Neural crest cell (in vitro differentiated cells): ENCODE measurements around the gene SHC2. TPM values are rescaled to one million over a fixed set of nuclear protein-coding genes. Genes with fewer than 3 reads are reported as not detected.

ENCODE experiments used
- DNase-seq: peaks from one replicate; pipeline ENCODE4 v3.0.0; 2021; ENCODE audit warnings: low read depth, mixed read lengths, low spot score
- H3K27ac Mint-ChIP-seq: one replicate; pipeline ENCODE4 v1.8.0; 2021; ENCODE audit warnings: mild to moderate bottlenecking, mixed read lengths; ENCODE audit not compliant: unreplicated experiment
- H3K27me3 Mint-ChIP-seq: 2 replicates; pipeline ENCODE4 v1.8.0; 2021; ENCODE audit warnings: low read depth, mild to moderate bottlenecking, mixed read lengths
- H3K36me3 Mint-ChIP-seq: 2 replicates; pipeline ENCODE4 v1.8.0; 2021; ENCODE audit warnings: low read depth, mild to moderate bottlenecking, mixed read lengths
- H3K4me1 Mint-ChIP-seq: 2 replicates; pipeline ENCODE4 v1.8.0; 2021; ENCODE audit warnings: mixed read lengths
- H3K4me3 Mint-ChIP-seq: one replicate; pipeline ENCODE4 v1.8.0; 2021; ENCODE audit warnings: mild to moderate bottlenecking, mixed read lengths
- H3K9me3 Mint-ChIP-seq: 2 replicates; pipeline ENCODE4 v1.8.0; 2021; ENCODE audit warnings: mixed read lengths
- total RNA-seq: library from RNA; stranded (reverse); gene quantifications from 2 replicates; pipeline ENCODE4 v1.2.1, GENCODE V29; 2021
- TF ChIP-seq, protein P1 (sequence below): fragments of 200-600 bp; sonication (generic); conservative IDR thresholded peaks from 2 replicates; pipeline ENCODE4 v1.5.0; 2021; ENCODE audit warnings: antibody characterized with exemption, mild to moderate bottlenecking

SHC2 gene
- total RNA-seq, 1 donor from 2014 or later = 45.2 TPM

DNA sequence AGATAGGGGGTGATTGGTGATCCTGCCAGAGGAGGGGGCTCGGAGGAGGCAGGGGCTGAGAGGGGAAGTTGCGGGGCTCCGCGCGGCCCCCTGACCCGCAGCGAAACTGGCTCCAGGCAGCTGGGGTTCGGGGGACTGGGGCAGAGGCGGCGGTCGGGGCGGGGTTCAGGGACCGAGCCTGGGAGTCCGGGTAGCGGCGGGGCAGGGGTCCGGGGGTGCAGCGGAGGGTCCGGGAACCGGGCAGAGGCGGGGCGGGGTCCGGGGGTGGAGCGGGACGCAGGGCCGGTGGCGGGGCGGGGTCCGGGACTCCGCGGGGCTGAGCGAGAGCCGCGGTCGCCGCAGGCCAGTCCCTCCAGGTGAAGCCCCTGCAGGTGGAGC, 36.6 kb upstream of the SHC2 start:
- Mint-ChIP-seq H3K9me3 (no peaks in the 10 kb centered on the region), H3K4me1 (peaks cover 7% of the 10 kb centered on the region), H3K27ac (no peak overlapping the region), H3K36me3 (peaks cover 9% of the 10 kb centered on the region), H3K4me3 (no peak overlapping the region), H3K27me3 (peaks cover 50% of the 10 kb centered on the region)
- no peak for DNase-seq
- TF ChIP-seq, protein P1, sequence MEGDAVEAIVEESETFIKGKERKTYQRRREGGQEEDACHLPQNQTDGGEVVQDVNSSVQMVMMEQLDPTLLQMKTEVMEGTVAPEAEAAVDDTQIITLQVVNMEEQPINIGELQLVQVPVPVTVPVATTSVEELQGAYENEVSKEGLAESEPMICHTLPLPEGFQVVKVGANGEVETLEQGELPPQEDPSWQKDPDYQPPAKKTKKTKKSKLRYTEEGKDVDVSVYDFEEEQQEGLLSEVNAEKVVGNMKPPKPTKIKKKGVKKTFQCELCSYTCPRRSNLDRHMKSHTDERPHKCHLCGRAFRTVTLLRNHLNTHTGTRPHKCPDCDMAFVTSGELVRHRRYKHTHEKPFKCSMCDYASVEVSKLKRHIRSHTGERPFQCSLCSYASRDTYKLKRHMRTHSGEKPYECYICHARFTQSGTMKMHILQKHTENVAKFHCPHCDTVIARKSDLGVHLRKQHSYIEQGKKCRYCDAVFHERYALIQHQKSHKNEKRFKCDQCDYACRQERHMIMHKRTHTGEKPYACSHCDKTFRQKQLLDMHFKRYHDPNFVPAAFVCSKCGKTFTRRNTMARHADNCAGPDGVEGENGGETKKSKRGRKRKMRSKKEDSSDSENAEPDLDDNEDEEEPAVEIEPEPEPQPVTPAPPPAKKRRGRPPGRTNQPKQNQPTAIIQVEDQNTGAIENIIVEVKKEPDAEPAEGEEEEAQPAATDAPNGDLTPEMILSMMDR = no peak

DNA sequence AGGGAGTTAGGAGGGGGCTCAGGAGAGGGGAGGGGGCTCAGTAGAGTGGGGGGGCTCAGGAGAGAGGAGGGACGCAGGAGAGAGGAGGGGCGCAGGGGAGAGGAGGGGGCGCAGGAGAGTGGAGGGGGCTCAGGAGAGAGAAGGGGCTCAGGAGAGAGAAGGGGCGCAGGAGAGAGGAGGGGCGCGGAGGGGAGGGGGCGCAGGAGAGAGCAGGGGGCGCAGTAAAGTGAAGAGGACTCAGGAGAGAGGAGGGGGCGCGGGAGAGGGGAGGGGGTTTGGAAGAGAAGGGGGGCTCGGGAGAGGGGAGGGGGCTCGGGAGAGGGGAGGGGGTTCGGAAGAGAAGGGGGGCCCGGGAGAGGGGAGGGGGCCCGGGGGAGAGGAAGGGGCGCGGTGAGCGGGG, 36.2 kb upstream of the SHC2 start:
- Mint-ChIP-seq H3K4me3 (no peak overlapping the region), H3K27me3 (peaks cover 45% of the 10 kb centered on the region), H3K4me1 (peaks cover 5% of the 10 kb centered on the region), H3K27ac (no peak overlapping the region), H3K9me3 (no peaks in the 10 kb centered on the region), H3K36me3 (peaks cover 9% of the 10 kb centered on the region)
- no peak for DNase-seq
- TF ChIP-seq, protein P1 = no peak

DNA sequence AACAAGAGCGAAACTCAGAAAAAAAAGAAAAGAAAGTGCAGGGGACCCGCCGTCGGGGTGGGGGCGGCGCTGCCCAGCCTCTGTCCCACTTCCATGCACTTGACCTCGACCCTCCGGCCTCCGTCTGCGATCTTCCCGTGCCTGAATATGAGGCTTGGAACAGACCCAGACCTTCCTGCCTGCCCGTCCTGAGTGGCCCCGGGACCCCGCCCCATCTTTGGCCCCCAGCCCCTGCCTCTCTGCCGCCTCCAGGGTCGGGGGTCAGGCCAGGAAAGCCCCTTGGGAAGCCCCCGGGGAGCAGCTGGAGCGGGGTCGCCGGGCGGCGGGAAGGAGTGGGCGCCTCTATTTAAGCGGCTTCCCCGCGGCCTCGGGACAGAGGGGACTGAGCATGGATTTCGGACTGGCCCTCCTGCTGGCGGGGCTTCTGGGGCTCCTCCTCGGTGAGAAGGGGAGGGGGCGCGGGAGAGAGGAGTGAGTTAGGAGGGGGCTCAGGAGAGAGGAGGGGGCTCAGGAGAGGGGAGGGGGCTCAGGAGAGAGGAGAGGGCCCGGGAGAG, 35.4 kb upstream of the SHC2 start, which contains the start of gene MADCAM1:
Gene MADCAM1, plus strand, starts transcription at position 375 of the 554 bp plus-strand sequence. Its CDS starts 14 bp downstream, at position 389.
- H3K27ac Mint-ChIP-seq = no peak within 1 kb of the TSS
- TF ChIP-seq, protein P1 = no peak

DNA sequence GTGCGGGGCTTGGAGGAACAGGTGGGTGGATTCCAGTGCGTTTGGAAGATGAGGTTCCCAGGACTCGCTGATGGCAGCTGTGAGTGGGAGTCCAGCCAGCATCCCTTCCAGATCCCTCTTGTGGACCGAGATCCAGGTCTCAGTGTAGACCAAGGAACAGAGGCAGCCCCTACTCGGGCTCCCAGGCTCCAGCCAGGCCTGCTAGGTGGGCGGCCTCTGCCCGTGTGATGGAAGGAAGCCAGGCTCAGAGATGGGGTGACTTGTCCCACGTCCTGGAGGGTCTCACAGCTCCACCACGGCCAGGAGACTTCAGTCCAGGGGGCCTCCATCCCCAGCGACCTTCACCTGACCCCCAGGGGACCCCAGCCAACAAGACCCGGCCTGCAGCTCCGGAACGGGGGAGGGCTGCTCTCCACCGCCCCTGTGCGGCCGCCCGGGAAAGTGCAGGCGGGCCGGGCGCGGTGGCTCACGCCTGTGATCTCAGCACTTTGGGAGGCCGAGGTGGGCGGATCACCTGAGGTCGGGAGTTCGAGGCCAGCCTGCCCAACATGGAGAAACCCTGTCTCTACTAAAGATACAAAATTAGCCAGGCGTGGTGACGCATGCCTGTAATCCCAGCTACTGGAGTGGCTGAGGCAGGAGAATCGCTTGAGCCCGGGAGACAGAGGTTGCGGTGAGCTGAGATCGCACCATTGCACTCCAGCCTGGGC, 34.7 kb upstream of the SHC2 start:
- no peak overlapping the region for H3K27ac Mint-ChIP-seq
- TF ChIP-seq, protein P1 = peak; percentile 80
- peaks cover 42% of the 10 kb centered on the region for H3K27me3 Mint-ChIP-seq
- H3K36me3 Mint-ChIP-seq = peaks cover 9% of the 10 kb centered on the region
- H3K9me3 Mint-ChIP-seq = no peaks in the 10 kb centered on the region
- peaks cover 5% of the 10 kb centered on the region for H3K4me1 Mint-ChIP-seq
- H3K4me3 Mint-ChIP-seq = peak overlapping the region; percentile 38
- DNase-seq = peak; percentile 67

More for the DNA sequence above, 35.4 kb upstream of the SHC2 start, which contains the start of gene MADCAM1:
- peaks cover 44% of the 10 kb centered on the region for H3K27me3 Mint-ChIP-seq
- H3K36me3 Mint-ChIP-seq = peaks cover 9% of the 10 kb centered on the region
- H3K9me3 Mint-ChIP-seq = no peaks in the 10 kb centered on the region
- no peak for DNase-seq
- H3K4me3 Mint-ChIP-seq = peak within 1 kb of the TSS; percentile 38
- peaks cover 5% of the 10 kb centered on the region for H3K4me1 Mint-ChIP-seq

DNA sequence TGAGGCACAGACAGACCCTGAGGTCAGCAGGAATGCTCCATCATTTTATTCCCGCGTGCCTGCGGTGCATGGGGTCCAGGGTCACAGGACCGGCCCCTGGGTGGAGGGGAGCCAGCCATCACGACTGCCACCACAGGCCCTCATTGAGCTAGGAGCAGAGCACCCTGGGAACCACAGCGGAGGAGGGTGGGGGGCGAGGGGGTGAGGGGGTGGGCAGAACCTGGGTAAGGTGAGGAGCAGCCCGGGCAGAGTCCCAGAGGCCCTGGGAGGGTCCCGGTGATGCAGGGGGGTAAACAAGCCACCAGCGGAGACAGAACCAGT, 34.2 kb upstream of the SHC2 start:
- Mint-ChIP-seq H3K36me3 (peaks cover 9% of the 10 kb centered on the region), H3K27me3 (peaks cover 37% of the 10 kb centered on the region), H3K9me3 (no peaks in the 10 kb centered on the region), H3K4me1 (peaks cover 5% of the 10 kb centered on the region), H3K27ac (no peak overlapping the region), H3K4me3 (peak overlapping the region; percentile 38)
- TF ChIP-seq, protein P1 = no peak
- DNase-seq = no peak
